Kidney (tissue), 14 donors: ENCODE measurements around the gene INPP5J. TPM values are rescaled to one million over a fixed set of nuclear protein-coding genes. Genes with fewer than 3 reads are reported as not detected.

ENCODE experiments used
- DNase-seq, 5 donors: peaks; one replicate each; pipeline ENCODE4 v3.0.0-alpha.2; 2013 to 2020
- FAIRE-seq: peaks from 2 replicates; lab custom pipeline; 2012; peaks lifted over from hg19 to GRCh38; lab: Jason Lieb, UNC
- H3K27ac ChIP-seq, 2 donors: one replicate each; pipeline ENCODE4 v1.7.0; 2013; ENCODE audit warnings: low read depth in 2 of 2, low read length in 2 of 2, inconsistent platforms in 1 of 2
- H3K27me3 ChIP-seq: one replicate; pipeline ENCODE4 v1.7.1; 2013; ENCODE audit warnings: low read length, inconsistent platforms; ENCODE audit not compliant: control insufficient read depth, insufficient read depth
- H3K36me3 ChIP-seq, 3 donors: one replicate each; pipeline versions ENCODE4 v1.7.0 to v1.7.1; 2013; ENCODE audit warnings: low read length in 3 of 3, control low read depth in 1 of 3, inconsistent platforms in 1 of 3; ENCODE audit not compliant: insufficient read depth in 3 of 3, control insufficient read depth in 2 of 3
- H3K4me1 ChIP-seq, 3 donors: one replicate each; pipeline versions ENCODE4 v1.7.0 to v1.7.1; 2013; ENCODE audit warnings: low read length in 3 of 3, inconsistent platforms in 1 of 3, low read depth in 1 of 3; ENCODE audit not compliant: control insufficient read depth in 2 of 3, insufficient read depth in 2 of 3
- H3K4me3 ChIP-seq, 3 donors: one replicate each; pipeline versions ENCODE4 v1.7.0 to v1.8.1; 2013; ENCODE audit warnings: low read length in 3 of 3, control low read depth in 1 of 3, inconsistent platforms in 1 of 3
- H3K9ac ChIP-seq, 3 donors: one replicate each; pipeline versions ENCODE4 v1.7.0 to v1.7.1; 2013; ENCODE audit warnings: low read length in 3 of 3, control low read depth in 1 of 3, inconsistent platforms in 1 of 3
- H3K9me3 ChIP-seq, 3 donors: one replicate each; pipeline versions ENCODE4 v1.7.0 to v1.7.1; 2013; ENCODE audit warnings: low read length in 3 of 3, control low read depth in 1 of 3, inconsistent platforms in 1 of 3; ENCODE audit not compliant: control insufficient read depth in 2 of 3, insufficient read depth in 1 of 3
- CTCF ChIP-seq: IDR thresholded peaks from 3 replicates; pipeline ENCODE4 v1.5.1; 2012; ENCODE audit warnings: mild to moderate bottlenecking, moderate library complexity, borderline replicate concordance; ENCODE audit not compliant: insufficient read depth; ENCODE audit errors: extremely low read depth
- intact Hi-C: fragments of 100-400 bp; cut with DNase I; formaldehyde crosslinking; loops from one replicate; pipeline ENCODE4 v1.11.1; 2022
- polyA plus RNA-seq: library from polyadenylated mRNA; stranded (reverse); fragments of 350-450 nt; fragmentation: Illumina TruSeq; extraction: RNeasy Lipid Tissue Mini Kit (QIAGEN cat#74804); gene quantifications from one replicate; pipeline ENCODE4 v1.2.3, GENCODE V29; 2014; ENCODE audit warnings: low read depth, low replicate concordance; ENCODE audit not compliant: insufficient read depth
- total RNA-seq: library from RNA; stranded (reverse); fragmentation: NEBNext Ultra II Directional; extraction: Animal tissue kit (Norgen Biotek cat#: 25700); gene quantifications from one replicate; pipeline ENCODE4 v1.2.1, GENCODE V29; 2021
- donor health status: control.
- donor health status: control.
- donor health status: control.
- donor health status: control.
- donor health status: control.
- donor health status: DM: yes; HTN: yes; CAD: no.
- donor health status: Normal renal cell carcinoma (clear cell type).

The INPP5J gene
- total and polyA plus RNA-seq, 2 donors from 2014 or later, result 6.2 to 44.7 TPM

- Histone ChIP-seq H3K27me3 (no peaks in the 10 kb centered on the region), H3K27ac (peak overlapping the region; percentile 94 to 97), H3K4me1 (peaks cover 0 to 48% (median 31%) of the 10 kb centered on the region in 3 donors), H3K36me3 (peaks cover 3 to 37% (median 16%) of the 10 kb centered on the region in 3 donors), H3K9me3 (no peaks in the 10 kb centered on the region), H3K9ac (peak overlapping the region; percentile 52 to 97 (median 88)), H3K4me3 (peak overlapping the region; percentile 65 to 88 (median 84))
- intact Hi-C loops, result loop anchor here (5.0 kb wide), 1 partner anchor 138 kb away; no protein-coding TSS in a partner anchor
- DNase-seq (peak; percentile 77 to 96 (median 87)), FAIRE-seq (no peak)
- TF ChIP-seq CTCF, result peak; percentile 64
These were observed 37.8 kb upstream of the INPP5J start for GRCh38 chr22:31084811-31085492.

DNA sequence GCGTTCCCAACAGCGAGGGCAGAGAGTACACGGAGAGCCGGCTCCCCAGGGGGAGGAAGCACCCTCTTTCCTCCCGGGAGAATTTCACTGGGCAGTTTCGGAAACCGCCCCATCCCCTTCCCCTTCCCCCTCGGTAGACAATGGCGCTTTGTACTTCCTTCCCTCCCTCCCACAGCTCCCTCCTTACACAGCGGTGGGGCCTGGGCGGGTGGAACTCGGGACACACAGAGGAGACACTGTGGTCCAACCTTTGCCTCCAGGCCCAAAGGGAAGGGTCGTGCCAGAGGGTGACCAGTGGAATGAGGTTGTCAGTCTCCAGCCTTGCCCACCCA lies 37.3 kb upstream of the INPP5J start:
- H3K36me3 ChIP-seq, result peaks cover 3 to 40% (median 16%) of the 10 kb centered on the region in 3 donors
- H3K9ac ChIP-seq, result peak overlapping the region in 2 of 3 donors; percentile 88 to 97
- no peak for TF ChIP-seq CTCF
- H3K27me3 ChIP-seq, result no peaks in the 10 kb centered on the region
- DNase-seq, result peak in 2 of 5 donors; percentile 26 to 58
- no peaks in the 10 kb centered on the region for H3K9me3 ChIP-seq
- H3K4me3 ChIP-seq, result peak overlapping the region in 2 of 3 donors; percentile 61 to 84
- peaks cover 0 to 44% (median 29%) of the 10 kb centered on the region in 3 donors for H3K4me1 ChIP-seq
- H3K27ac ChIP-seq, result peak overlapping the region; percentile 94 to 97
- no peak for FAIRE-seq
- intact Hi-C loops, result loop anchor here (5.0 kb wide), 1 partner anchor 138 kb away; no protein-coding TSS in a partner anchor

- no peak for DNase-seq
- Histone ChIP-seq H3K4me1 (peaks cover 0 to 41% (median 27%) of the 10 kb centered on the region in 3 donors), H3K9ac (peak overlapping the region in 1 of 3 donors; percentile 97), H3K36me3 (peaks cover 3 to 45% (median 16%) of the 10 kb centered on the region in 3 donors), H3K27ac (peak overlapping the region; percentile 94 to 97), H3K27me3 (no peaks in the 10 kb centered on the region), H3K4me3 (peak overlapping the region in 1 of 3 donors; percentile 84), H3K9me3 (no peaks in the 10 kb centered on the region)
- intact Hi-C loops, result loop anchor here (5.0 kb wide), 1 partner anchor 139 kb away; no protein-coding TSS in a partner anchor
- no peak for TF ChIP-seq CTCF
- FAIRE-seq, result no peak
These were observed 36.8 kb upstream of the INPP5J start for GRCh38 chr22:31085928-31086327.
